T47D (cell line): Measurements from ENCODE around the gene ERC1.

ENCODE experiments used
- DNase-seq, 2 experiments: peaks; one replicate each; pipeline versions ENCODE4 v3.0.0 to v3.0.0-alpha.2; 2011 to 2012; ENCODE audit warnings: low read depth in 1 of 2, low spot score in 1 of 2
- JUND ChIP-seq: IDR thresholded peaks from 2 replicates; pipeline ENCODE4 v1.6.1; 2012; ENCODE audit warnings: low read depth
- in situ Hi-C: cut with HindIII; loops from 2 replicates; pipeline ENCODE4 v1.10.0; 2016; ENCODE audit warnings: low sequenced_read_pairs, low pct_unique_long_range_greater_than_20kb

ERC1 gene

GRCh38 chr12:1418144-1418543 lies 427.1 kb downstream of the ERC1 start:
- in situ Hi-C loops = no loop called here
- no peak for TF ChIP-seq JUND
- no peak for DNase-seq

GRCh38 chr12:1419849-1420371 lies 428.9 kb downstream of the ERC1 start:
- DNase-seq = no peak
- no peak for TF ChIP-seq JUND
- in situ Hi-C loops = no loop called here

- no peak for TF ChIP-seq JUND
- DNase-seq = no peak
- in situ Hi-C loops = no loop called here
These were observed 430.2 kb downstream of the ERC1 start for GRCh38 chr12:1421091-1421846.

GRCh38 chr12:1422604-1423315 lies 431.7 kb downstream of the ERC1 start:
- no peak for DNase-seq
- TF ChIP-seq JUND = no peak
- in situ Hi-C loops = no loop called here

GRCh38 chr12:1424674-1425395 lies 433.8 kb downstream of the ERC1 start:
- DNase-seq = no peak
- in situ Hi-C loops = no loop called here
- no peak for TF ChIP-seq JUND

GRCh38 chr12:1425396-1425729 lies 434.3 kb downstream of the ERC1 start:
- DNase-seq = no peak
- in situ Hi-C loops = no loop called here
- TF ChIP-seq JUND = no peak

- in situ Hi-C loops = no loop called here
- TF ChIP-seq JUND = no peak
- DNase-seq = no peak
These were observed 437.6 kb downstream of the ERC1 start for GRCh38 chr12:1428671-1429070.

- in situ Hi-C loops = no loop called here
- DNase-seq = no peak
- TF ChIP-seq JUND = no peak
These were observed 439.0 kb downstream of the ERC1 start for GRCh38 chr12:1429980-1430379.

GRCh38 chr12:1434296-1434955 lies 443.4 kb downstream of the ERC1 start:
- in situ Hi-C loops = no loop called here

GRCh38 chr12:1435044-1435443 lies 444.0 kb downstream of the ERC1 start:
- no peak for TF ChIP-seq JUND
- no peak for DNase-seq
- in situ Hi-C loops = no loop called here

More at GRCh38 chr12:1434296-1434955, 443.4 kb downstream of the ERC1 start:
- no peak for DNase-seq
- no peak for TF ChIP-seq JUND

GRCh38 chr12:1435456-1435855 lies 444.4 kb downstream of the ERC1 start:
- in situ Hi-C loops = no loop called here
- DNase-seq = no peak
- no peak for TF ChIP-seq JUND

- TF ChIP-seq JUND = no peak
- no peak for DNase-seq
- in situ Hi-C loops = no loop called here
These were observed 445.0 kb downstream of the ERC1 start for GRCh38 chr12:1436015-1436414.

GRCh38 chr12:1436981-1437380 lies 446.0 kb downstream of the ERC1 start:
- in situ Hi-C loops = no loop called here
- TF ChIP-seq JUND = no peak
- DNase-seq = no peak
